GM18907 (cell line): ENCODE measurements around the gene SH3D19.

Experiments
- ATAC-seq: cut with Tn5 transposase; IDR thresholded peaks from one replicate; pipeline ENCODE4 v1.9.1; 2021; ENCODE audit warnings: mild to moderate bottlenecking, moderate library complexity; ENCODE audit not compliant: unreplicated experiment

SH3D19 gene, protein sequence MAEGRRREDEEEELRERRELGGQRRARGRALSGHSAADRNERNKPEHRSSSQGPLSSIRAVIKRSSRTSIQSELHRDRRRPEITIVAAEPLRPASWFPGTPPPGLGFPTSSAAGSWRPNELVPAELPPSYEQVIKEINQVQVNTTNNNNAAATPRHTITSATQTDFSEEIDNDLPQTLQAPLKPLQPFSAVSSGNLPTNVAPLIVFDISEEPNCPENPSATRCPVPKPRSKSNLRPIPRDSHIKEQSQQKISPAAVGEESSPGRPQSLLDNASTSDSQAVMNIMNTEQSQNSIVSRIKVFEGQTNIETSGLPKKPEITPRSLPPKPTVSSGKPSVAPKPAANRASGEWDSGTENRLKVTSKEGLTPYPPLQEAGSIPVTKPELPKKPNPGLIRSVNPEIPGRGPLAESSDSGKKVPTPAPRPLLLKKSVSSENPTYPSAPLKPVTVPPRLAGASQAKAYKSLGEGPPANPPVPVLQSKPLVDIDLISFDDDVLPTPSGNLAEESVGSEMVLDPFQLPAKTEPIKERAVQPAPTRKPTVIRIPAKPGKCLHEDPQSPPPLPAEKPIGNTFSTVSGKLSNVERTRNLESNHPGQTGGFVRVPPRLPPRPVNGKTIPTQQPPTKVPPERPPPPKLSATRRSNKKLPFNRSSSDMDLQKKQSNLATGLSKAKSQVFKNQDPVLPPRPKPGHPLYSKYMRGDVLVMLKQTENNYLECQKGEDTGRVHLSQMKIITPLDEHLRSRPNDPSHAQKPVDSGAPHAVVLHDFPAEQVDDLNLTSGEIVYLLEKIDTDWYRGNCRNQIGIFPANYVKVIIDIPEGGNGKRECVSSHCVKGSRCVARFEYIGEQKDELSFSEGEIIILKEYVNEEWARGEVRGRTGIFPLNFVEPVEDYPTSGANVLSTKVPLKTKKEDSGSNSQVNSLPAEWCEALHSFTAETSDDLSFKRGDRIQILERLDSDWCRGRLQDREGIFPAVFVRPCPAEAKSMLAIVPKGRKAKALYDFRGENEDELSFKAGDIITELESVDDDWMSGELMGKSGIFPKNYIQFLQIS

DNA sequence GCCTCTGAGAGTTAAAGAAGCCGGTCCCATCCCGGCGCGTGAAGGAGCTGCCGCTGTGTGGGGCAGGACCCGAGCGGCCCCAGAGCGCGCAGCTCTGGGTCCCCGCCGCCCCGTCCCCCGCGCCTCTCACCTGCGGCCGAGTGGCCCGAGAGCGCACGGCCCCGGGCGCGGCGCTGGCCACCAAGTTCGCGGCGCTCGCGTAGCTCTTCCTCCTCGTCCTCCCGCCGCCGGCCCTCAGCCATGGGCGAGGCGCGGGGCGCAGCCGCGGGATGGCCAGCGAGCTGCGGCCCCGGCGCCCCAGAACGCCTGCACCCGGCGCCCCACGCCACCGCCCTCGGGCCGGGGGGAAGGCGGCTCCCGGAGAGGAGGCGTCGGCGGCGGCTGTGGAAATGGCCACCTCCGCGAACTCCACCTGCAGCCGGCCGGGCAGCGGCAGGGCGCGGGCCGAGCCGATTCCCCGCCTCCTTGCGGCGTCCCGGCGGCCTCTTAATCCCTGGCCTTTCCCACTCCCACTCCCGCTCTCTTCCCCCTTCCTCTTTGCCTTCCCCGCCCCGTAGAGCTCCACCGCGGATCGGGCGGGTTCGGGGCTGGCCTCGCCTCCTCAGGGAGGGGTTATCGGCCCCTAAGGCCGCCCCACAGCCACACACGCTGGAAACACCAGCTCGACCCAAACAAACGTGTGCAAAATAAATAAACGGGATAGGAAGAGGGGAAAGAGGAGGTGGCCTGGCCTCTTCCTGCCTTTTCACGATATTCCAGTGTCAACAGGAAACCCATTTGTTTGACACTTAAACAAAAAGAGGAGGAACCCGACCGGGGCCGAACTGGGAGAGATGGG is at the start of gene SH3D19:
TSS of gene SH3D19 (minus strand) at position 495 of the 838 bp plus-strand sequence. CDS start at position 242, 253 bp downstream.
- no peak for ATAC-seq

DNA sequence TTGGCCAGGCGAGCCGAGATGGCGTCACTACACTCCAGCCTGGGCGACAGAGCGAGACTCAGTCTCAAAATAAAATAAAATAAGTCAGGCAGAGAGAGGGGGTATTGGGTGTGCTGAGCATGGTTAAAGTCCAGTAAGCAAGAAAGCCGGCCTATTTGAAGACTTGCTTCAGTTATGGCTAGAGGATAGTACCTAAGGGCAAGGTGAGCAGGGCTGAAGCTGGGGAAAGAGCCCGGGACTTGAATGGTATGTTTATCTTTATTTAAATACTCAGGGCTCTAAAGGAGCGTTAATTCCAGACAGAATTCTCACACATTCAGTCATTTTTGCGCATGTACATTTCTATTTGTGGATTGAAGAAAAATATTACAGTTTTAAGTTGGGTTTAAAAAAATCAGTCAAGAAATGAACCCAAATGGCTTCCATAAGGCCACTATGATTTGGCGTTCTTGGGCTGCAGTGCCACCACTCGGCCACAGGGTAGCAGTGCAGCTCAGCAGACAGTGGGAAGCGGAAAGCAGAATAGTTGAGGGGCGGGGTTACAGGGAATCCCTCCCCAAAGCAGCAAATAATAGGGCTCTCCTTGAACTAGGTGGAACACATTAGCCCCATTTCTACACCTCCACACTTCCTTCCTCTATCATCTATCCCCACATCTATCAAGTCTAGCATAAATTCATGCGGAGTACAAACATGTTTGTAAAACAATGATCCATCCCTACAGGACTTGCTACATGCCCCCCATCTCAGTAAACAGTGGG is 37.2 kb upstream of the SH3D19 start:
- peak; percentile 93 for ATAC-seq

DNA sequence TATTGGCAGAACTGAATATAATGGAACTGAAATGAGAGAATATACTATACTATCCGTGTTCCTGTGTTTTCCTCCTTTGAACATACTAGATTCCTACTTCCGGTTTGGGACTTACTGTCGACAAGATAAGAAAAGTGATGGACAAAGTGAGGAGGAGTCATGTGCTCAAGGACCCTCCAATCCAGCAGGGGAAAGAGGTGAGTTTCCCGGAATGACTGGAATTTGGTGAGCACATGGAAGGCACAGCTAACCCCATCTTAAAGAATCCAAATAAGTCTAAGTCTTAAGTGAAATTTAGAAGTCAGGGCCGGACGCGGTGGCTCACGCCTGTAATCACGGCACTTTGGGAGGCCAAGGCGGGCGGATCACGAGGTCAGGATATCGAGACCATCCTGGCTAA is 36.6 kb upstream of the SH3D19 start:
- no peak for ATAC-seq

DNA sequence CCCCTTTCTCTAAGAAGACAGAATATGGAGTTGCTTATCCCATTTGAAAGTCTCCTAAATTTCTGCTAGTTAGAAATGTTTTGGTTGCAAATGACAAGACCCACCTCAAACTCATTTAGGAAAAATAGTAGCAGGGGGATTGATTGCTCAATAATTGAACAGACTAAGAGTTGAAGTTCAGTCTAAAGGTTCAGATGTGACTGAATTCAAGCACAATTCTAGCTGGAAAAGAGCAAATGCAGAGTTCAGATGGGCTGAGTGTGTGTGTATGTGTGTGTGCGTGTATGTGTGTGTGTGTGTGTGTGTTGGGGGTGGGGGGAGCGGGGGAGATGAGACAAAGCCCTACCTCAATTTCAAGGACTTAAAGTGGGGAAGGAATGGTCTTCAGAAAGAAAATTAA is 35.7 kb upstream of the SH3D19 start:
- ATAC-seq = no peak

DNA sequence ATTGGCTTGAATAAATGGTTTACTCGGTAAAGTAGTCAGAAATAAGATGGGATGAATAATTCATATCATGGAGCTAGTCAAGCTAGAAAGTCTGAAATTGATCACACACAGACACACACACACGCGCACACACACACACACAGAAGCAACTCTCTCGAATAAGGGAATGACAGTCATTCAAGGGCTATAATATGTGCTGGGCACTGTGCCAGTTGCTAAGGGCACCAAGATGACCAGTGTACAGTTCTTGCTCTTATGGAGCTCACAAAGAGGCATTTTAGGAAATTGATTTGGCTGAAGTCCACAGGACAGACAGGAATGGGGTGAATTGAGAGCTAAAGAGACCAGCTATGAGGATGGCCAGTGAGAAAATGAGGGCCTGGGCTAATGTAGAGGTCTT is 34.2 kb upstream of the SH3D19 start:
- ATAC-seq = no peak

DNA sequence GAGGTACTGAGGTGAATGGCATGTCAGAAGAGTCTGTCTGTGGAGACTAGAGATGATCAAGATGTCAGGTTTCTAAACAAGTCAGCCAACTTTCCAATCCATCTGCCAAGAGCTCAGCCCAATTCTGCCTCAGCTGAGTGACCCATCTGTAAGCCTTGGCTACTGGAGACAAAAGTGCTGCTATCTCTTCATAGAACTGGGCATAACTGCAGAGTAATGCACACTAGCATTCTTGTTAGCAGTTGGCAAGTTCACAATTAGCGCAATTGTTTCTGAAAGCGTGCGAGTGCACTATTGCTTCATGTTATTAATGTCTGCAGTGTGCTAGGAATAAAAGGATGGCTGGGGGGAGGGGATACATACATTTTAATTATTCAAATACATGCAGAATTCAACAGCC is 32.9 kb upstream of the SH3D19 start:
- no peak for ATAC-seq

DNA sequence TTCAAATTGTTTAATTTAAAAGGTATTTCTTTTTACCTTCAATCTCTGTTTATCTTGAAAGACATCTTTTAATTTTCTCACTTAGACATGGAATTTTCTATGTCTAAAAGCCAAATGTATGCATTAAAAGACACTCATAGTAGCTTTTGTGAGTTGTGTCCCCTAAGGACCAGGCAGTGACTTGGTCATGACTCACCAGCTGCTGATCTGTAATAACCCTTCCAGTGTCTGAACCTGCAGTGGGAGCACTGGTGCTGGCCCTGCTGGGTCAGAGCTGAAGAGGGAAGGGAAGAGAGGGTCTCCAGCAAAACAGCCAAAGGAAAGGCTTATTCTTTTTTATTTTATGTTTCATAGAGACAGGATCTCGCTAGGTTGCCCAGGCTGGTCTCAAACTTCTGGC is 31.1 kb upstream of the SH3D19 start:
- no peak for ATAC-seq

DNA sequence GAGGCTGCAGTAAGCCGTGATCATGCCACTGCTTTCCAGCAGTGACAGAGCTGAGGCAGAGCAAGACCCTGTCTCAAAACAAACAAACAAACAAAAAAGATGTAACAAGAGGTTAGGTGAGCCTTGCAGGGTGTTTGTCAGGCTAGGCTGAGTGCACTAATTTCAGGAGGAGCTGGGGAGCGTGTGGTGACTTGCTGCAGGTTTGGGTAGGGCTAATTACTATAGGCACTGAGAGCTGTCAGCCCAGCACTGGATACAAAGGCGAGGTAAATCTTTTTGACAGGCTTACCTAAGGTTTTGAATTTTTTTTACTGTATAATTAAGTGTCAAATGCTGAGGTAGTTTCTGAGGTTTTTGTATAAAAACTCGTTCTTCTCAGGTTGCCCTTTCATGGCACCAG is 29.8 kb upstream of the SH3D19 start:
- no peak for ATAC-seq

DNA sequence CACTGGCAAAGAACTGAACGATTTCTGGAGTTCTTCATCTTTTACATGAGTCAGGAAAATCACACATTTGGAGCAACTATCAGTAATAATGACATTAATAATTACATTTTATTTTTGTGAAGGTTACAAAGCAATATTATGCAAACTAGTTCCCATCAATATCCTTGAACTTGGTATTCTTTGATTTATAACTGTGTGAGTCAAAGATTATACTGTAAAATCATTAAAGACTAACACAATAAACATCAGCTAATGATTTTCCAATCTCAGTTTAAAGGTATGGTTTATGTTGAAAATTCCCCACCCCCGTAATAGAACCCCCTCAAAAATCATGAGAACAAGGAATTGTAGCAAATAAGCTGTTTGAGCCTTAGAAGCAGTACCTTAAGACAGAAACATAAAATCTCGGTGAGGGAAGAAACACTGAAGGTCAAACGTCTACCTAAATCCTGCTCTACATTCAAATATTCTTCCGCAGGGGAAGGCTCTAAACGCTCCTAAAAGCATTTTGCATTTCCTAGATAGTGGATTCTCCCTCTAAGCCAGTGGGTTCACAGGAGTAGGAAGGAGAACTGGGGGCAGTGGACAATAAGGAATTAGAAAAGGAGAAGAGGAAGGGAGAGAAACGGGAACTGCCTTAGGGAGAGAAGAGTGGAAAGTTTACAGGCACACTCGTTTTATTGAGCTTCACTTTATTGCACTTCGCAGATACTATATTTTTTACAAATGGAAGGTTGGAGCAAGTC is 22.3 kb upstream of the SH3D19 start:
- ATAC-seq = no peak

DNA sequence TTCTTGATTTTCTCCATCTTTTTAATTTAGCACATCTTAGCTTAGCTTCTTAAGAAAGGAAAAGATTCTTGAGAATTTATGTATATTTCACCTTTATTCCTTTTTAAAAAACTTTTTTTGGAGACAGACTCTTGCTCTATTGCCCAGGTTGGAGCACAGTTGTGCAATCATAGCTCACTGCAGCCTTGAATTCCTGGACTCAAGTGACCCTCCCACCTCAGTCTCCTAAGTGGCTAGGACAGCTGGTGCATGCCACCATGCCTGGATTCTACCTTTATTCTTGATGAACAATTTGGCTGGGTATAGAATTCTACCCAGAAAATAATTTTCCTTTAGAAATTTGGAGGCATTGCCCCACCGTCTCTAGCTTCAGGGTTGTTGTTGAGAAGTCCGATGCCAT is 19.5 kb upstream of the SH3D19 start:
- ATAC-seq = no peak

DNA sequence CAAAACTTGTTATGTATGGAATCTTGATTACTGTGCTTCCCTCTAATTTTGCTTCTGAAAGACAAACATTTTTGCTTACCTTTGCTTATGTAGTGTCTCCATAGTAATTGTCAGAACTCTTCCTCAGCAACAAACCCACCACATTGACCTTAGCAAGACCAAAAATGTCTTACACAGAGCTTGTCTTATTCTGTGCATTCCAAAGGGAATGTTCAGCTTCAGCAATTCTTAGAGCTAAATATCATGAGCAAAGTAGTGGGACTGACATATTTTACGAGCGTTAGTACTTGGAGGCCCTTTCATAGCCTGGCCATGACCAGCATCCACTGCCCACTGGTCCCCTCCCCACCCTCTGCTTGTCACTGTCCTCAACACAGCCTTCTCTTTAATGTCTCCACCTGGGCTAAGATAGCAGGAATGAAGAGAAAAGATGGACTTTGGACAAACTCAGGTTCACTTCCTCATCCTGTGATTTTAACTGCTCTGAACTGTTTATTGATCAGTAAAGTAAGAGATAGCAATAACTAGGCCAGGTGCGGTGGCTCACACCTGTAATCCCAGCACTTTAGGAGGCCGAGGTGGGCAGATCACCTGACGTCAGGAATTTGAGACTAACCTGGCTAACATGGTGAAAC is 15.5 kb upstream of the SH3D19 start:
- ATAC-seq = no peak

DNA sequence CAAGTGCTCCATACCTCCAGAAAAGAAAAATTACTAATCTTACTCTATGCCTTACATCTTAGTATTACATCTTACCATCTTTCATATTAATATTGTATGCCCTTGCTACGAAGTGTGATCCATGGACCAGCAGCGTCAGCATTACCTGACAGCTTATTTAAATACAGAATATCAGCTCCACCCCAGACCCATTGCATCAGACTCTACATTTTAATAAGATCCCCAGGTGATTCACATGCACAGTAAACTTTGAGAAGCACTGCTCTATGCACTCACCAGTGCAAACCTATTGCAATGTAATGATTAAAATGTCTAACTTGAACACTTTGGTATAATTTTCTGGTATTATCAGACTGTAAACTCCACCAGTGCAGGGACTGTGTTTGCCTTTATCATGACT is 14.1 kb upstream of the SH3D19 start:
- ATAC-seq = no peak

DNA sequence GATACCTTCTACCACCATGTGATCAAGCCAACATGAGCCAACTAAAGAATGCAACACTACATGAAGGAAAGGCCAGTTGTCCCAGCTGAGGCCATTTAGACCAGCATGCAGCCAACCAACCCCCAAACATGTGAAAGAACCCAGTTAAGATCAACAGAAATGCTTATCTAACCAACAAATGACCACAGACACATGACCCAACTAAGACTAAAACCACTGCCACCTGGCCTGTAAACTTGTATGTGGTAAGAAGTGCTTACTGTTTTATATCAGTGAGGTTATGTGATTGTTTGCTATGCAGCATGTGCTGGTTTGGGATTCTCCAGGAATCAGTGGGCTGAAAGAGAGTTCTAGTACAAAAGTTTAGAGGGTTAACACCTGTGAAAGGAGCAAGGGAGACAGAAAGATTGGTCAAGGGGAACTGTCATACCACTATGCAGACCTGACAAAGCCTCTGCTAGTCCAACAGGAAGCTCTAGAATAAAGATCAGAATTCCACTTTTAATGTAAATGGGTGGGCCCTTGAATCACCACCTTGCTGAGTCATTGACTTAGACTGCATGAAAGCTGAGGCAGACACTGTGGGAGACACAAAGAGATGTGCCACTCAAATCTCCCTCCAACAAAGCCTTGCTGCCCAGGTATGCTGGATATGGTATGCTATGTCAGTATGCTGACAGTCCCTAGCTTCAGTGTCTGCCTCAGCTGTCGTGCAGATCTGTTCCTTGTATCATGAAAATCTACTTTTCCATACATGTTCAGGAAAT is 6.1 kb upstream of the SH3D19 start:
- no peak for ATAC-seq

DNA sequence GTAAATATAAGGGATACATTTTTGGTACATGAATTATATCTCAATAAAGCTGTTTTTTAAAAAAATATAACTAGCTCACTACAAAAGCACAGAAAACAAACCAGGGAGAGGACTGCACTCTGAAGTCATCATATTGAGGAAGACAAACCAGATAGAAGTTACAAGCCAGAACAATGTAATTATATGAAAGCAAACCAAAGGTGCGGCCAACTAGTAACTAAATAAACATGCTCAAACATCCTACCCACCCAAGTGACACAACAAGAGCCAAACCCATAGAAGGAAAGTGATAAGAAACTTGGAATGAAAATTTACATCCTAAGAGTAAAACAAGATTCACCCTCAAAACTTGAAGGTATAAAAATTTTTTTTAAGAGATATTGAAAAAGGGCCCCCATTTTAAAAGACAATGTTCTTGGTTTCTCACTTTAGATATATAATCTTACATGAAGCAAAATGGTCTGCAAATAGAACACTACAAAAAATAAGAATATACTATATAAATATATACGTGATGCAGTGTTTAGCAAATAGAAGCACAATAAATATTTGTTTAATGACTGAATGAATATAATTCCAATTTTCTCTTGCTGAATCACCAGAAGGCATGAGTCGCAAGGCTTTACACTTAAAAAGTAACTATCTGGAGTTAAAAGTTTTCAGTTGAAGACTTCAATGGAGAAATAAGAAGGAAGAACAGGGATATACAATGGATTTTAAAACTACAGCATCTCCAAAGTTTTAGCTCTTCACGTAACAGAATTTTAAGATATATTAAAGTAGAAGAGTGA is 4.0 kb upstream of the SH3D19 start:
- ATAC-seq = no peak

DNA sequence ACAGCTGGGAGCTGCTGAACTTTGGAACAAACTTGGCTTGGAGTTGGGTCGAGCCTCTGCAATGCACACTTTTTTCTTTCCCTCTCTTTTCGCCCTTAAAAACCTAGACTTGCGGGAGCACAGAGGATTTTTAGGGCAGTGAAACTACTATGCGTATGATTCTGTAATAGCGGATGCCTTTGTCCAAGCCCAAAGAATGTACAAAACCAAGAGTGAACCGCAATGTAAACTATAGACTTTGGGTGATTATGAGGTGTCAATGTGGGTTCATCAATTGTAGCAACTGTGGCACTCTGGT is 493 bp upstream of the SH3D19 start:
- ATAC-seq = no peak

DNA sequence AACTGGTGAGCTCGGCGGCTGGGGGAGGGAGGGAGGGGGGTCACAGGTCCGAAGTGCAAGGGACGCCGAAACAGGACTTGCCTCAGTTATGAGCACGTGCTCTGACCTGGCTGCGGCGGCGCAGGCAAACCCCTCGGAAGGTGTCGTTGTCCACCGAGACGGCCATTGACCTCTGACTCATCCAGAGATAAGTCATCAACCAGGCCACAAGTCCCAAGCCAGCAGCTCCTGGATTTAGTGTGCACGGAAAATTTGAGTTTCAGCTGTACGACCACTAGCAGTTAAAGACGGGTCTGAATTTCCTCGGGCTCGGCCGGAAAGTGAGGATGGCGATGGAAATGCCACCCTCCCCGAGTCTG is 674 bp downstream of the SH3D19 start:
- no peak for ATAC-seq

DNA sequence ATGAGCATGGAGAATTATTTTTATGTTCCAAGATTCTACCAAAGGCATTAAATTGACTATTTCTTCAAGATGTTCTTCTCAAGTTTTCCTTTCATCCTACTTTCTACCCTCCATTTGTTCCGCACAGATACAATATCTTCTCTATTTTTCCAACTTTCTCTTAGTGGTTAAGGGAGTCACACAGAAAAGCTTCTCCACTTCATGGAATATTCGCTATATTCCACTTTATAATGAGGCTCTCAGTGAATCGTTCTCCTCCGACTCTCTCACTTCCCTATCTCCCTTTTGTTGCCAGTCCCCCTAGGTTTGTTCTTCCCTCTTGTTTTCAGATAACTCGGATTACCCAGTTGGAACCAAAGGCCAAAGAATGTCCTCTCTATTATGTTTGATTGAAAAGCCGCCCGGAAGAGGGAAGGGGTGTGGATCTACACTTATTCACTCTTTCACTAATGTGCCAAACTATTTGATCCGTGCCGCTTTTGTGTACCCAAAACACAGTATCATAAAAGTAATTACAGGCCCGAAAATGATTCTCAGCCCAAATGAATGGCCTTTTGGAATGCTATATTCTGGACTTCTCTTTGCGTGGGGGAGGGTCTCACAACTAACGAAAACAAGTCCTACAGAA is 1.2 kb downstream of the SH3D19 start:
- no peak for ATAC-seq
